GM20000 (cell line): ENCODE data around the gene PDE1C.

Experiments used
- DNase-seq: peaks from one replicate; pipeline ENCODE4 v3.0.0; 2012; ENCODE audit warnings: low spot score
- CTCF ChIP-seq: IDR thresholded peaks from 2 replicates; pipeline ENCODE4 v1.5.1; 2012; ENCODE audit warnings: mild to moderate bottlenecking, control low read depth; ENCODE audit errors: extremely low read depth, missing control alignments

Gene PDE1C

GRCh38 chr7:31894308-31894707, 175.9 kb downstream of the PDE1C start:
- DNase-seq = no peak
- TF ChIP-seq CTCF = no peak

GRCh38 chr7:31893365-31893764, 176.8 kb downstream of the PDE1C start:
- no peak for DNase-seq
- no peak for TF ChIP-seq CTCF

GRCh38 chr7:31892099-31892829, 177.9 kb downstream of the PDE1C start:
- DNase-seq = peak; percentile 45
- no peak for TF ChIP-seq CTCF

GRCh38 chr7:31890766-31891165, 179.4 kb downstream of the PDE1C start:
- no peak for DNase-seq
- TF ChIP-seq CTCF = no peak

- no peak for DNase-seq
- no peak for TF ChIP-seq CTCF
Observed at GRCh38 chr7:31890198-31890597, 180.0 kb downstream of the PDE1C start.

GRCh38 chr7:31887006-31887405, 183.2 kb downstream of the PDE1C start:
- DNase-seq = no peak
- no peak for TF ChIP-seq CTCF

GRCh38 chr7:31885171-31885570, 185.0 kb downstream of the PDE1C start:
- TF ChIP-seq CTCF = no peak
- DNase-seq = no peak
